GM18511 (cell line): ENCODE data around the gene CACNA1S.

Source experiments
- ATAC-seq: cut with Tn5 transposase; IDR thresholded peaks from one replicate; pipeline ENCODE4 v1.9.1; 2021; ENCODE audit warnings: mild to moderate bottlenecking, moderate library complexity; ENCODE audit not compliant: unreplicated experiment

Gene CACNA1S

DNA sequence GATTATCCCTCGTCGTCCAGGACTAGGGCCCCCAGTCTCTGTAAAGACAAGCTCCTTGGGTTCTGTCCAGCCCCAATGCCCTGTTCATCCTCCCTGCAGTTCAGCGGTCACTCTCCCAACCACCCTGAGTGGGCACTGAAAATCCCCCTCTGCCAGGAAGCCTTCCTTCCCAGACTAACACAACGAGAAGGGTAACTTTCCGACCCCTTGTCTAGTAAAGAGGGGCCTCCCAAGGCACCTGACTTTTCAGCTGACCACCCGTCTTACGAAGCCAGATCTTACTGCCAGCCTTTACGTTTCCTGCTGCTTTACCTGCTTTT is 28.7 kb upstream of the CACNA1S start:
- no peak for ATAC-seq

DNA sequence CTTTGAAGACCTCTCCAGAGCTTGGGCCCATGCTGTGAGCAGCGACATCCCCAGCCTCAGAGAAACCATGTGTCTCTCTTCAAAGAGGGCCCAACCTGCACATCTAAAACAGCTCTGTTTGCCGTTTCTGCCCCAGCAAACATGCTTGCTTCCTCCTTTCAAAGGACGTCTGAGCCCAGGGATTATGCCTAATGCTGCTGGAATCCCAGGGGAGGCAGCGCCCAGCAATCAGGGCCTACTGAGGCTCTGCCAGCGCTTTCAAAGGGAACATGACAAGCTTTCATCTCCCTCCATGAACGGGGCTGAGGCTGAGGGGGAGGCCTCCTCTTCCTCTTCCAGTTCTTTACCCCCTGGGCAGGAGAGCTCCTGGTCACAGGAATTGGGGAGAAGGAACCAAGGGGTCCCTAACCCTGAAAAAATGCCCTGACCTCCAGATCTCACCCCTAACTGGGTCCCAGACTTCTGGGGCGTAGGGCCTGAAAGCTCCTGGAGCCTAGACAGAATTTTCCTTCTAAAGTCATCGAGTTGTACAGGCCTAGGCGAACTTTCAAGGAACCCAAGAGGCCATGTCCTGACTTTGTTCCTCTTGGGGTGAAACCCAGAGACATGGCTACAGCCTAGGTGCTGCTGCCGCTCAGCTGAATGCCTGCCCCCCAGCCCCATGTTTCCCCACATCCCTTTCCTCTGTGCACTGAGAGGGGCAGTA is 28.2 kb upstream of the CACNA1S start:
- no peak for ATAC-seq

DNA sequence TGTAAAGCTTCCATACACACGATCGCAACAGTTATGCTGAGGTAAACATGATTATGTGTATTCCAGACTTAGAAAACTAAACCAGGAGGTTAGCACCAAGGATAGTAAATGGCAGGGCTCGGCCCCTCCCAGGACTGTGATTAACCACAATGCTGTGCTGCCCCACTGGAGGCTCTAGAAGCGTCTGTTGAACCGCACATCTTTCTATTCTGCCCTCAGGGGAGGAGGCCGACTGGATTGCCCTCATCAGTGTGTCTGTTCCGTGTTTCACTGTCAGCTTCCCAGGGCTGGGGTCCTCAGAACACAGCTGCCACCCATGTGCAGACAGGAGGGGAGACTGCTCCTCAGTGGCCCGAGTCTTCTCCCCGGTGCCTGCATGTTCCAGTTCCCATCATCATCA is 27.5 kb upstream of the CACNA1S start:
- no peak for ATAC-seq

DNA sequence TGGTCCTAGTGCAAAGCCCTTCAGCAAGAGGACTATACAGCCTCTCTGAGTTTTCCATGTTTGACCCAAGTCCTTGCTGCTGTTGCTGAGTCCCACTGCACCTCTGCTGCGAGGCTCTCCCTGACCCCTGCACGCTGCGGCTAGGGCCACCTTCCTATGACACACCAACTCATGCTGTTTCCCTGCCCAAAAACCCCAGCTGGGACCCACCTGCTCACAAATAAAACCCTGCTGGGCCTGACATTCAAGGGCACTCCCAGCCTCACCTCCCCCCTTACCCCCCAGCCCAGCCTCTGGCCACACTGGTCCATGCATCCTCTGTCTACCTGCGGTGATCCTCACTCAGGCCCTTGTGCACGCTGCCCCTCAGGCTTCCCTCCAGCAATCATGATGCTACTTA is 27.1 kb upstream of the CACNA1S start:
- ATAC-seq, result no peak

DNA sequence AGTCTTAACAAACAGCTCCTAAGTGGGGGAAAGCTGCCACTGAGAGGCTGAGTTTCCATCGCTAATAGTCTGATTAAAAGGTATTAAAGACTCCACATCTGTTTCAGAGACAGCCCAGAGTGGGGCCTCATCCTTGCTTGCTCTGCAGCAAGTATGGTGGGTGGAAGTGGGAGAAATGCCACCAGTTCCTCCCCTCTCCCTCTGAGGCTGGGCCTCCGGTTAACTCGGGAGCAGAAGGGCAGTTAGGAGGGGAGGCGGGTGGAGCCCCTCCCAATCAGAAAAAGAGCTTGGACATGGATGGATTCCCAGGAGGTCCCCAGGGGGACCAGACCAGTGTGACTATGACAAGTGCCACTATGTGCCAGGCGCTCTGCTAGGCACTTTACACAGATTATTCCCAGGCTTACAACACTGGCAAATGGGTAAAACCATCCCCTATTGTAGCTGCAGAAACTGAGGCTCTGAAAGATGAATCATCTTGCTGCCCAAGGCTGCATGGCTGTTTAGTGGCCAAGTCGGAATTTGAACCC is 26.1 kb upstream of the CACNA1S start:
- ATAC-seq, result no peak

DNA sequence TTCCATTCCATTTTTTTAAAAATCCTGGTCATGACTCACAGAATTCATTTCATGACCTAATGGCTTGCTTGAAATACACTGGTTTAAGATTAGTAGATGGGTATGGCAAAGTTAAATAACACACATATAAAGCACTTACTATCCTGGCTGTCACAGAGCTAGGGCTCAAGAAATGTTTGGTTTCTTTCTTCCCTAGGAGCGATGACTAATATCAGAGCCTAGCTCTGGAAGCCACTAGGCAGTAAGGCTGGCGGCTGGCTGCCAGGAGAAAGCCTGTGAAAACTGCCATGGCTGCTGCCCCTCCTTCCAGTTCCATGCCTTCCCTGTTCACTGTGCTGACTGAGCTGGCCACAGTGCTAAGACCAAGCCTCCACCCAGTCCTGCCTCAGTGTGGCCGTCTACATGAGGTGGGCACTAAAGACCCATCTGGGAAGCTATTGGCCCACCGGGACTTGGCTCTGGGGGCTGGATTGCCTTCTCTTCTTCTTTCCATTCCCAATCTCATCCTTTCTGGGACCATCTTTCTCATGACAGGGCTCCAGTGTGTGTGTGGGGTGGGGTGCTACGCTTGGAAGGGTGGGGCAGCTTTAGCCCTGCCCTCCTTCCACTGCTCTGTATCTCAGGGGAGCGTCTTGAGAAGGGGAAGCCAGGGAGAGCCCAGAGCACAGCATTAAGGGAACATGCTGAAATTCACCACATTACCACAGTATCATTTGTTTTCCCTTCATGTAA is 25.5 kb upstream of the CACNA1S start:
- no peak for ATAC-seq

DNA sequence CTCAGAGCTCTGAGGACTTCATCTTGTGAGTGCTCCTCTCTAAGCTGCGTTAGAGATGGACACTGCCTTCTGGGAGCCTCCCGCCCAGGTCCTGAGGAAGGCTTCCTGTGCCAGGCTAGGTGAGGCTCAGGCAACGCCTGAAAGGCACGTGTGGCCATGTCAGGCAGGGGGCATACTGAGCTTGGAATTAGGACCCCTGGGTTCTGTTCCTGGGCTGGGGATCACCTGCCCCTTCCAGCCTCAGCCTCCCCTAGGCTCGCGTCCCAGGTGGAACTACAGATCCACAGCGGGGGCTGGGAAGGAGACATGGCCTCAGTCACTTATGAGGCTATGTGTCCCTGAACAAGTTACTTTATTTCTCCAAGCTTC is 24.8 kb upstream of the CACNA1S start:
- ATAC-seq, result no peak

DNA sequence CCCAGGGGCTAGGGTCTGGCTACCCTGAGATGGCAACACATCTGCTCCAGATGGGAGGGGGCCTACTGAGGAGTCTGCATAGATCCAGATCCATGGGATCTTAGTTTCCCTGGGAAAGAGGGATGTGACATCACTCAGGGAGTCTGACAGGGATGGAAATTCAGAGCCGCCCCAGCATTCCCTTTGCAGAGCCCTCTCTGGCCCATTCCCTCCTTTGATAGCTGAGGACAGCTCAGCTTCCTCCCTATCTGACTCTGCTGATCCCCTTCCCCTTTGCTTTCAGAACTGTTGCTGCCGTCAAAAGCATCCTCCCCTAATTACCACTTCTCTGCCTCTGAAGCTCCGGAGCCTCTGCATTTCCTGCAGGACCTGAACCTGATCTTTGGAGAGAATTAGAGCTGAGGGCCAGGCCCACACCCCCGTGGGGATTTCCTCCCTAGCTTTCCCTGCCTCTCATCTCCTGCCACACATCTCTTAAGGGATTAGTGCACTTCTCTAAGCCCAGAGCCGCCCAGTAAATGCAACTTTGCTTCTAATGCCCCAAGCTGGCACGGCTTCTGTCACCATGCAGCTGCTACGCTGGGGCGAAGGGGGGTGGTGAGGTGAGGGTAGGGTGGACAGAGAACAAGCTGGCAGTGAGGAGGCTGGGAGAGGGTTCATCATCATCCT is 24.3 kb upstream of the CACNA1S start:
- ATAC-seq, result no peak

DNA sequence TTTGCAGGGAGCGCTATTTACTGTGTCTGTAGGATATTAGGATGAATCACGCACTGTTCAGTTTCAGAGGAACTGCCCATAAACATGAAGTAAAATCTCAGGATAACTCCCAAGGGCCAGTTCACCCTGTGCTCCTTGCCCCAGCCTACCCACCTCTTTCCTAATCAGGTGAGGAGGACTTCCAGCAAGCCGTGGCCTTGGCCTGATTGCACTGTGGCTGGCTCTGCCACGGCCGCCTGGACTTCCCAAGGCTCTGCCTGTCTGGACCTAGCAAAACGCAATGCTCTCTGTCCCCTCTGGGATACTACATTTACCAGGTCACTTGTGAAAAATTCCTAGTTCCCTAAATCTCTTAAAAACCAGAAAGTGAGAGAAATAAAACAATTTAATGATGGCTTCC is 22.2 kb upstream of the CACNA1S start:
- no peak for ATAC-seq

DNA sequence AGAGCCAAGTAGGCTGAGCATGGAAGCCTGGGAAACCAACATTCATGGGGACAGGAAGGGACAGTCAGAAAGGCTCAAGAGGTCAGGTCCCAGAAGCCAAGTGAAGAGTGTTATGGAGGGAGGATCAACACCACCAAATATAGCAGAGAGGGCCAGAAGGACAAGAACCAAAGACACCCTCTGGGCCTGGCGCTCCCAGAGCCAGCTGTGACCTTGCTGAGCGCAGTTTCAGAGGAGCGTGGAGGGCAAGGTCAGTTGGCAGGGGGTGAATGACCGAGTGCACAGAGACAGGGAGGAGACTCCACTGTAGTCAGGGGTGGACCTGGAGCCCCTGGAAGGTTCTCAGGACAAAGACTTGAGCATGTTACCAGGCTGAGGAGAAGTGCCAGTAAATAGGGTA is 19.2 kb upstream of the CACNA1S start:
- ATAC-seq, result no peak

DNA sequence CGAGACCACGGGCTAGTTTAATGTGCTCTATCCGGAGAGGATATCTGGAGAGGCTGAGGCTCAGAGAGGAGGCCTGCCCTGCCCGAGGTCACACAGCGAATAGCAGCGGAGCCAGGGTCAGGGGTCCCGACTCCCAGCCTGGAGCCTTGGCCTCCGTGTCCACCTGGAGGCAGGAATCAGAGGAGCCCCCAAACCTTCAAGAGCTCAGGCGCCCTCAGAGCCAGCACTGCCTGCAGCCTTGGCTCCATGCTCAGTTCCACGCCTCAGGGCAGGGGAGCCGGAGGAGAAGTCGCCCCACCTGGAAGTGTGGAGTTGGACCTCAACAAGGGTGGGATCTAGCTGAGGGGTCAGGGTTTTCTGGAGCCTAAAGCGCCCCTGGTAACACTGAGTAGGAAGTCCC is 16.7 kb upstream of the CACNA1S start:
- ATAC-seq, result no peak

DNA sequence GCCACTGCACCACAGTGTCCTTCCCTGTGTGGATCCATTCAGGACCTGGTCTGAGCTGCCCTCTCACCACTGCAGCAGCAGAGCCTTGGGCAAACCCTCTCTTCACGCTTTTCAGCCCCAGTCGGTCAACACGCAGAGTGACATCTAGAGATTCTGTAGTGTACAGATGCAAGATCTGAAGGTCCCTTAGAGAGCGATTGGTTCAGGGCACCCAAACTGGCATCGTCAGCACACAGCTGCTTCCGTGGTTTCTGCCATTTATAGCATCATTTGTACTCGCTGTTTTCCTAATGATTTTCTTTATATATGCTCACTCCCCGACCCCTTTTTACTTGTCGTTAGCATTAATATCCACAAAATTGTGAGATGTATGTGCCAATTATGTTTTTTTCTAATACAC is 16.2 kb upstream of the CACNA1S start:
- no peak for ATAC-seq

DNA sequence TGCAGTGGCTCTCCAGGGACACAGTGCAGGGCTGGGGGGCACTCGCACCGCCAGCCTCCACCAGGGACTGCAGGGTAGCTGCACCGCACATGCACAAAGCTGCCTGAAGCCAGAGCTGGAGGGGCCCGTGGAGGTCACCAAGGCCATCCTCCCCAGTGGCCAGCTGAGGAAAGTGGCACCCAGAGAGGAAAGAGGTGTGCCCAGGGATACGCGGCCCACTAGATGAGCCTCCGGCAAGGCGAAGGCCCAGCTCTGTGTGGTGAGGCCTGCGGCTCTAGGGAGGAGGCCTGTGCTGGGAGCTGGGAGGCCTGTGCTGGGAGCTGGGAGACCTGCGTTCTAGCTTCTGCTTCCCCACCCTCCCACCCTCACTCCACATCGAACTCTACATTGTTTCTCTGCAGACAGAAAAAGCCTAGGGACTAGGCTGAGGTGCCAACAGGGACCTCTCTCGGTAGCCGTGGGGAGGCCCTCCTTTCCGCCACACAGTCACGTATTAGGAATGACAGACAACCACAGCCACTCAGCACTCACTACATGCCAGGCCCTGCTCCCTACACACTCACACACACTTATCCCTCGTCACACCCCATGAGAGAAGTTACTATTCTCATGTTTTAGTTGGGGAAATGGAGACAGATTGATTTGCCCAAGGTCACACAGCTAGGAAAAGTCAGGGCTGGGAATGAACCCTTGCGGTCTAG is 15.7 kb upstream of the CACNA1S start:
- ATAC-seq, result no peak

DNA sequence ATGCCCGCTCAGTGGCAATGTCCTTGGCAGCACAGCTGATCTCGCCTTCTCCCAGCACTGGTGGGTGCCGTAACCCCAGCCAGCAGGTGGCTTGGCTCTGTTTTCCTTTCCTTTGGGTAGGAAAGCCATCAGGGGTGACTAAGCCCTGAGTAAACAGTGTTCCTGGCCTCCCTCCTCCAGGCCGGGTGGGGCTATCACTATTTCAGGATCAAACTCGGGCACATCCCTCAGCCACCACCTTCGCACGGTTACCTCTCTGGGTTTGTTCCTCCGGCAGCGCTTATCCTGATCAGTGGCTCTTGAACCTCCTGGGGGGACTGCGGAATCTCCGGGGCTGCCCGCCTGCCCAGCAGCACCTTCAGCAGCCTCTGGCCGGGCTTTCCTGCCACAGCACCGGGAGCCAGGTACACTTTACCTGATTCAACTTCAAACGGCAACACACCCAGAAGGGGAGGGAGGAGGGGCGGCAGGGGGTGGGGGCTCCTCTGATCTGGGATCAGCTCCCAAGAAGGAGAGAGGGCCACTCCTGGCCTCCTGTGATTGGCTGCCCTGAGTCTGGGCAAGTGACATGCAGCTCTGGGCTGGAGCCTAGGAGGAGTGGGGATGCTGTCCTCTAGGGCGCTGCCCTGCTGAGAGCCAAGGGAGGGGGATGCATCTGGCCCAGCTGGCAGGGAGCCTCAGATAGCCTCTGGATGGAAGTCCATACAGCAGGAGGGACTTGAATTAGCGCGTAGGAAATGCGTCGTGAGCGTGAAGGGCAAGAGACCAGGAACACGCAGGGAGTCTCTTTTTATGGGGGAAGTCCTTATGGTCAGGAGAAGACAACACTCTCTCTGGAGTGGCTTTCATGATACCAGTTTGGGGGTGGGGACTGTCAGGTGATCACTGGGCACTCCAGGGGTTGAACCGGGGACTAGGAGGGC is 14.9 kb upstream of the CACNA1S start, which contains the start of gene ASCL5:
Gene ASCL5, minus strand, starts transcription at position 353 of the 923 bp plus-strand sequence. CDS start 11,812 bp downstream, outside the sequence.
- ATAC-seq, result no peak

DNA sequence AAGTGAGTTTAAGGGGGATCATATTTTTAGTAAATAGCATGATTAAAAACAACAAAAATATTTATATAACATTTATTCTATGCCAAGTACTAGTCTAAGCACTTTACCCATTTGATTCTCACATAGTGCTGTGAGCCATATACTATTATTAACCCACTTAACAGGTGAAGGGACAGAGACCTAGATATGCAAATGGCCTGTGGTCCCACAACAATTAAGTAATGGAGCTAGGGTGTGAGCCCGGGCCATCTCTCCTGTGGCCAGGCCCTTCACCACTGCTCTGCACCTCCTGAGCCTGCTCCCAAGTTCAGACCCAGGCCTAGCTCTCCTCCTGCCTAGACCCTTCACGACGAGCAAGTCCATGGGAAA is 14.2 kb upstream of the CACNA1S start:
- no peak for ATAC-seq

DNA sequence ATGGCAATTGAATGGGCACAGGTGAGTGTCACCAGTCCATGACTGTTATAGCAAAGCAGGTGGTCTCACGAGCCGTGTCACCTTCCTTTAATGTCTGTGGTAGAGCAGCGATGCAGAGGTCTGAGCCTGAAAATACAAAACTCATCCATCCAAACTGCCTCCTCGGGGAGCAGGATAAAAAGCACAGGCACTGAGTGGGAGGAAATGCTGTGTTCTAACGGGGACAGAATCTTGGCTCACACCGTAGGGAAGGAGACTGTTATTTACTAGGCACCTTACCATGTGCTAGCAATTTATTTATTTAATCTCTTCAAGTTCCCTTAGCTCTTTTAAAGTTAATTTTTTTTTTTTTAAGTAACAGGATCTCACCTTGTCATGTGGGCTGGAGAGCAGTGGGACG is 13.6 kb upstream of the CACNA1S start:
- ATAC-seq, result no peak

DNA sequence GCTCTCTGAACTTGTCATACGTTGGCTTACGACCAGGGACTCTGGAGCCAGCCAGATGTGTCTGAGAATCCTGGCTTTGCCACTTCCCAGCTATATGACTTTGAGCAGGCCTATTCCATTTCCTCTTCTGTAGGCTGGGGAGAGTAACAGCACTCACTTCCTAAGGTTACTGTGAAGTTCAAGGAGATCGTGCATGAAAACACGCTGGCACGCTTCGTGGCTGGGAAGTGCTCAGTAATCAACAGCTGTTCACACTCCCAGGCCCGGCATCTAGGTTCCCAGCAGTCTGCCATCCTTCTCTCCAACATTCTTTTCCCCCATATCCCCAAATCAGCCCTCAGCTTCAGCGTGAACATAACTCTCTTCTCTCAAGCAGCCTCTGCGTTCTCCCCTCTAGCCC is 12.8 kb upstream of the CACNA1S start:
- ATAC-seq, result no peak

DNA sequence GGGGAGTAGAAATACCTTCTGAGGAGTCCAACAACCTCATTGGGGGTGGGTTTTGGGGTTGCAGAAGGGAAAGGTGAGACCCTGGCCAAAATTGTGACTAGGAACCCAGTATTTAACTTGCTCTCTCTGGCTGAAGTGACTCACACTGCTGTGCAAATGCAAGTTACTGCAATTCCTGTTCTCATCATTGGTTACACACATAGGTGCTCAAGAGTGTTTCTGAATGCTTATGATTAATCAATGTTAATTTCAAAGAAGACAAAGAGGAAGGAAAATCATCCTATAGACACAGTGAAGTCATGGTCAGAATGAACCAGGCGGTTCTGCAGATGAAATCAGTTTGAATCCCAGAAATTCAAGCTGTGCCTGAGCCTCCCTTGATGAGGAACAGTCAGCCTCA is 11.6 kb upstream of the CACNA1S start:
- ATAC-seq, result no peak

DNA sequence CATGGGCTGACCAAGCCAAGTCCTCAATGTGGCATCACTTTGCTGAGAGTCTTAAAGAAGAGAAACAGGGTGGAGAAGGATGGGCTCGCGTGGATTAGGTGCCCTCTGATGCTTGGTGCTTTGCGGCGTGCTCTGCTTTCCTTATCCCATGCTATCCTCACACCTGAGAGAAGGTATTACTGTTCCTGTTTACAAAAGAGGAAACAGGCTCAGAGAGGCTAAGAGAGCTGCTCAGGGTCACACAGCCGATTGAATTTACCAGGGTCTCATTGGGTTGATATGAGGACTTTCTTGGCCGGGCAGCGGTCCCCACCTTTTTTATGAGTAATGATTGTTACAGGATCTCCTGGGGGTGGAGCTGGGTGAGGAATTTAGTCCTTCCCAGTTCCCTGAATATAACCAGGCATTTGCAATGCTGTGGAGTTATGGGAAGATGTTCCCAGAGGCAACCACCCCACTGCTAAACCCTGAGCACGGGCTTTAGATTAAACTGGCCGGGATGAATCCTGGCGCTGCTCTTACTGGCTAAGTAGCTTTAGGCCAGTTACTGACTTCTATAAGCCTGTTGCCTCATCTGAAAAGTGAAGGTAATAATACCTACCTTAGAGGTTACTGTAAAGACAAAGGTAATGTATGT is 10.2 kb upstream of the CACNA1S start:
- ATAC-seq, result no peak
